Chondrocyte (in vitro differentiated cells): ENCODE data around the gene ACP7. TPM values are rescaled to one million over a fixed set of nuclear protein-coding genes. Genes with fewer than 3 reads are reported as not detected.

Experiments
- DNase-seq: peaks from one replicate; pipeline ENCODE4 v3.0.0; 2021; ENCODE audit warnings: mixed read lengths, low spot score
- H3K27ac Mint-ChIP-seq: one replicate; pipeline ENCODE4 v1.8.0; 2021; ENCODE audit warnings: mild to moderate bottlenecking, moderate library complexity, mixed read lengths; ENCODE audit not compliant: unreplicated experiment
- H3K27me3 Mint-ChIP-seq: 2 replicates; pipeline ENCODE4 v1.8.0; 2021; ENCODE audit warnings: low read depth, mixed read lengths
- H3K36me3 Mint-ChIP-seq: 2 replicates; pipeline ENCODE4 v1.8.0; 2021; ENCODE audit warnings: low read depth, mixed read lengths
- H3K4me1 Mint-ChIP-seq: 2 replicates; pipeline ENCODE4 v1.8.0; 2021; ENCODE audit warnings: low read depth, mild to moderate bottlenecking, mixed read lengths
- H3K4me3 Mint-ChIP-seq: one replicate; pipeline ENCODE4 v1.8.0; 2021; ENCODE audit warnings: mild to moderate bottlenecking, moderate library complexity, mixed read lengths; ENCODE audit not compliant: unreplicated experiment
- H3K9me3 Mint-ChIP-seq: 2 replicates; pipeline ENCODE4 v1.8.0; 2021; ENCODE audit warnings: low read depth, mixed read lengths
- total RNA-seq: library from RNA; stranded (reverse); gene quantifications from 3 replicates; pipeline ENCODE4 v1.2.1, GENCODE V29; 2021
- TF ChIP-seq, protein P1 (sequence below): fragments of 200-600 bp; sonication (generic); IDR thresholded peaks from 2 replicates; pipeline ENCODE4 v1.5.0; 2021; ENCODE audit warnings: antibody characterized with exemption, mild to moderate bottlenecking, moderate library complexity

ACP7 gene
- total RNA-seq, 1 donor from 2014 or later = not detected

DNA sequence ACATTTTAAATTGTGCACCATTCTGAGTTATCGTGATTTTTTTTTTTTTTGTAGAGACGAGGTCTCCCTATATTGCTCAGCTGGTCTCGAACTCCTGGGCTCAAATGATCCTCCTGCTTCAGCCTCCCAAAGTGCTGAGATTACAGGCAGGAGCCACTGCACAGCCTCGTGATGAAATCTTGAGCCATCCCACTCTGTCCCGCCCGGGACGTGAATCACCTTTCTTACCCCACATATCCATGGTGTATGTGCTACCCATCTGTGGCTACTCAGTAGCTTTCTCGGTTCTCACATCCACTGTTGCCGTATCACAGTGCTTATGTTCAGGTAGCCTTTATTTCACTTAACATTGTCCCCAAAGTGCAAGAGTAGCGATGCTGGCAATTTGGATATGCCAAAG lies 67.9 kb downstream of the ACP7 start:
- peaks cover 3% of the 10 kb centered on the region for H3K4me1 Mint-ChIP-seq
- H3K9me3 Mint-ChIP-seq = peaks cover 3% of the 10 kb centered on the region
- no peak for DNase-seq
- TF ChIP-seq, protein P1, sequence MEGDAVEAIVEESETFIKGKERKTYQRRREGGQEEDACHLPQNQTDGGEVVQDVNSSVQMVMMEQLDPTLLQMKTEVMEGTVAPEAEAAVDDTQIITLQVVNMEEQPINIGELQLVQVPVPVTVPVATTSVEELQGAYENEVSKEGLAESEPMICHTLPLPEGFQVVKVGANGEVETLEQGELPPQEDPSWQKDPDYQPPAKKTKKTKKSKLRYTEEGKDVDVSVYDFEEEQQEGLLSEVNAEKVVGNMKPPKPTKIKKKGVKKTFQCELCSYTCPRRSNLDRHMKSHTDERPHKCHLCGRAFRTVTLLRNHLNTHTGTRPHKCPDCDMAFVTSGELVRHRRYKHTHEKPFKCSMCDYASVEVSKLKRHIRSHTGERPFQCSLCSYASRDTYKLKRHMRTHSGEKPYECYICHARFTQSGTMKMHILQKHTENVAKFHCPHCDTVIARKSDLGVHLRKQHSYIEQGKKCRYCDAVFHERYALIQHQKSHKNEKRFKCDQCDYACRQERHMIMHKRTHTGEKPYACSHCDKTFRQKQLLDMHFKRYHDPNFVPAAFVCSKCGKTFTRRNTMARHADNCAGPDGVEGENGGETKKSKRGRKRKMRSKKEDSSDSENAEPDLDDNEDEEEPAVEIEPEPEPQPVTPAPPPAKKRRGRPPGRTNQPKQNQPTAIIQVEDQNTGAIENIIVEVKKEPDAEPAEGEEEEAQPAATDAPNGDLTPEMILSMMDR = no peak
- no peak overlapping the region for H3K27ac Mint-ChIP-seq
- no peaks in the 10 kb centered on the region for H3K27me3 Mint-ChIP-seq
- H3K4me3 Mint-ChIP-seq = no peak overlapping the region
- H3K36me3 Mint-ChIP-seq = no peaks in the 10 kb centered on the region

DNA sequence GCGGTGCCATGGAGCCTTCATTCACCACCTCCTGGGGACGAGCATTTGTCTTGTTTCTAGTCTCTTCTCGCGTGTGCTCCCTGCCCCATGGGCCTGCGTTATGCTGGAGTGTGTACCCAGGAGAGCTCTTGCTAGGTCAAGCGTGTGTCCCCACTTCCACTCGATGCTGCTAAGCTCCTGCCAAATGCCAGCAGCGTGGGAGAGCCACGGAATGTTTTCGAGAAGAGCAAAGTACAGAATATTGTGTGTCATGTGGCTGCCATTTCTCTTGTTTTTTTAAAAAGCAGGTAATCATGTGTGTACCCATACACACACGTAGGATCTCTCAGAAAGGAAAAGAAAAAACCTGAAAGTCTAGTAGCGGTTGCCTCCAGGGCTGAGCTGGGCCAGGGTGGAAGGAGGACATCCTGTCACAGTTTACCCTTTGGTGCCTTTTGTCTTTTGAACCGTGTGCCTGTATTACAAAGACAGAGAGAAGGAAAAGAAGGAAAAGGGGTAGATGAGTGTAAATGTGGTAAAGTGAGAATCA lies 70.0 kb downstream of the ACP7 start:
- no peak for DNase-seq
- TF ChIP-seq, protein P1 = no peak
- Mint-ChIP-seq H3K27ac (no peak overlapping the region), H3K4me3 (no peak overlapping the region), H3K9me3 (no peaks in the 10 kb centered on the region), H3K27me3 (no peaks in the 10 kb centered on the region), H3K4me1 (peaks cover 15% of the 10 kb centered on the region), H3K36me3 (no peaks in the 10 kb centered on the region)

DNA sequence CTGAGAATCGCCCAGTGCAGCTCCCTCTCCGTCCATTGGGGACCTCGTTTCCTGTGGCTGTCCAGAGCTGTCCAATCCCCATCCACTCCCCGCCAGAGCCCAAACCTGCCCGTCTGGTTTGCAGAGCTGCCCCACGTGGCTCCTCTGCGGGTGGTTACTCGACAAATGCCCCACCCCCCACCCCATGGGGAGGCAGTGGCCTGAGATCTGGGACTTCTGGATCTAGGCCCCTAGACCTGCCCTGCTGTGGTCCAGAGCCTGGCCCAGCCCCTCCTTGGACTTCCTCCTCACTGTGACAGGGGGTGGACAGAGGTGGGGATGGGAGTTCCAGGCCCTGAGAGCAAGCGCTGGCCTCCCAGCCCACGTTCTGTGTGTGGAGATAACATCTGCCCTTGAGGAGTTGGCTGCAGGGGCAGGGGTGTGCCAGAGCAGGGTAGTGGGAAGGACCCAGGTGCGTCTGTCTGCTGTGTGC lies 70.5 kb downstream of the ACP7 start:
- Mint-ChIP-seq H3K4me3 (no peak overlapping the region), H3K27ac (no peak overlapping the region)
- DNase-seq = no peak

DNA sequence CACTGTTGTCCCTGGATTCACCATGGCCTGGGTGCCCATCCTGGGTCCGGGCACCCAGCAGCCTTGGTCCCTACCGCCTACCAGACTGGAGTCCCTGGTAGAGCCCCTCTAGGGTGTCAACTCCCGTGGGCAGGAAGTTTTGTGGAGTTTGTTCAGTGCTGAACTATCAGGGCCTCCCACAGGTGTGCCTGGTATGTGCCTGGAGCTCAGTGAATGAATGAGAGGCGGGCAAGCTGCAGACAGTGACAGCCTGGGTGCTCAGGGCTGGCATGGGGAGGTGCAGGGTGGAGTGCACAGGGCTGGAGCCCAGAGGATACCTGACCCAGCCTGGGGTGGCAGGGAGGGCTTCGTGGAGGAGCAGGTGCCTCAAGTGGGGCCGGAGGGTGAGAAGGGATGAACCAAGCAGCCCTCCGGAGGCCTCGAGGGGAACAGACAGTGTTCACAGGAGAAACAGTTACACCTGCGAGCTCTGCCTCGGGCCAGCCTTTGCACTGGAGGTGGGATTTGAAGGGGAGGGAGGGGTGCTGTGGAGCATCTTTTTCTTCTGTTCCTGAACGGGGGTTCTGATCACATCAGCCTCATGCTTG lies 71.0 kb downstream of the ACP7 start:
- no peak overlapping the region for H3K27ac Mint-ChIP-seq
- no peaks in the 10 kb centered on the region for H3K36me3 Mint-ChIP-seq

More for the DNA sequence above, 70.5 kb downstream of the ACP7 start:
- TF ChIP-seq, protein P1 = no peak
- no peaks in the 10 kb centered on the region for H3K27me3 Mint-ChIP-seq
- H3K9me3 Mint-ChIP-seq = no peaks in the 10 kb centered on the region
- H3K36me3 Mint-ChIP-seq = no peaks in the 10 kb centered on the region
- H3K4me1 Mint-ChIP-seq = peaks cover 15% of the 10 kb centered on the region

DNA sequence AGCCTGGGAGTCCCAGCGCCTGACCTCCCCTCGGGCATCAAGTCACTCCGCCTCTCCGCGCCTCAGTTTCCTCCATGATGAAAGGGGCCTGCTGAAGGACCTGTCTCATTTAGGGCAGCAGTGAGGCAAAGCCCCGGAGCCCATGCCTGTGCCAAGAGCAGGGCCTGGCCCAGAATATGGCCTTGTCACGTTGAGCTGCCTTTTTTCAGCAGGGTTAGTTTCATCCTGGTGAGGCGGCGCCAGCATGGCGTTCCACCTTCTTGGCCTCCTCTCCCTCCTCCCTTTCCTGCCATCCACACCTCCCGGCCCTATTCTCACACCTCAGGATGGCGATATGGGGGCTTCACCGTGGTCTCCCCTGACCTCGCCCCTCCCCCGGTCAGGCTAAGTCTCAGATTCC lies 71.6 kb downstream of the ACP7 start:
- no peak overlapping the region for H3K27ac Mint-ChIP-seq

More for the DNA sequence above, 71.0 kb downstream of the ACP7 start:
- TF ChIP-seq, protein P1 = no peak
- Mint-ChIP-seq H3K9me3 (no peaks in the 10 kb centered on the region), H3K4me3 (no peak overlapping the region), H3K27me3 (no peaks in the 10 kb centered on the region), H3K4me1 (peaks cover 15% of the 10 kb centered on the region)
- no peak for DNase-seq

More for the DNA sequence above, 71.6 kb downstream of the ACP7 start:
- no peaks in the 10 kb centered on the region for H3K27me3 Mint-ChIP-seq
- no peaks in the 10 kb centered on the region for H3K9me3 Mint-ChIP-seq
- H3K36me3 Mint-ChIP-seq = no peaks in the 10 kb centered on the region
- H3K4me3 Mint-ChIP-seq = no peak overlapping the region
- peaks cover 15% of the 10 kb centered on the region for H3K4me1 Mint-ChIP-seq
- TF ChIP-seq, protein P1 = no peak
- no peak for DNase-seq
